GM19328 (cell line): ENCODE results near the gene COL4A1.

Experiments used
- ATAC-seq: cut with Tn5 transposase; IDR thresholded peaks from one replicate; pipeline ENCODE4 v1.9.1; 2021; ENCODE audit warnings: mild to moderate bottlenecking, moderate library complexity; ENCODE audit not compliant: unreplicated experiment

COL4A1 gene

DNA sequence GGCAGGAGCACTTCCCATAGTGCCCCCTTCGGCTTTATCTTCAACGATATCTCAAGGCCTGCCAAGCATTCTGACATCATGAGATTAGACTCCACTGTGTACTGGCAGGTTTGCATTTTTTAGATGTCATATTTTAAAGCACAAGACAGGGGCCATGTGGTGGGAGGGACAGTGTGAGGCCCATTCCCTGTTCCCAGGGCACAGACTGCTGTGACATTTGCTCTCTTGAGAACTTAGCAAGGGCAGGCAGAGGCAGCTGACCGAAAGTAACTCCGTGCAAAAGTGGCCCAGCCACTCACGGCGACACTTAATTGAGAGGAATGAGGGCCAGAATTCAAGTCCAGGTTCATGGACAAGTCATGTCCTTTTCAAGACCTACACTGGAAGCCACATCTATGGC, 201.8 kb downstream of the COL4A1 start:
- no peak for ATAC-seq

DNA sequence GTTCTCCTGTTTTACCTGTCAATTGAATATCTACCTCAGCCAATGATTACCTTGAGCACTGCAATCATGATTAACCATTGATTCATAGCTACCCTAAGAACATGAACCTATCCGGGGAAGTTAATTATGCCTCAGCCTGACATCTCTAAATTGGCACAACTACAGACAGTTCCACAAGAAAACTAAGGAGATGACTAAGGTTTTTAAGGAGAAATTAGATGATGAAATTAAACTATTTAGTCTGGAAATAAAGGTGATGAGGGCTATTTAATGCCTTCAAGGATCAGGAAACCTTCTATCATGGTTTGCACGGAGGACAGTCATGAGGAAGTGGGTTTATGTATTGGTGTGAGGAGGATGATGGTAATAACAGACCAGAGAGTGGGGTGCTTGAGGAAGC, 203.4 kb downstream of the COL4A1 start:
- ATAC-seq, result no peak

- no peak for ATAC-seq
Observed at GRCh38 chr13:110103026-110103425, 203.9 kb downstream of the COL4A1 start.

GRCh38 chr13:110102053-110102452, 204.9 kb downstream of the COL4A1 start:
- no peak for ATAC-seq

DNA sequence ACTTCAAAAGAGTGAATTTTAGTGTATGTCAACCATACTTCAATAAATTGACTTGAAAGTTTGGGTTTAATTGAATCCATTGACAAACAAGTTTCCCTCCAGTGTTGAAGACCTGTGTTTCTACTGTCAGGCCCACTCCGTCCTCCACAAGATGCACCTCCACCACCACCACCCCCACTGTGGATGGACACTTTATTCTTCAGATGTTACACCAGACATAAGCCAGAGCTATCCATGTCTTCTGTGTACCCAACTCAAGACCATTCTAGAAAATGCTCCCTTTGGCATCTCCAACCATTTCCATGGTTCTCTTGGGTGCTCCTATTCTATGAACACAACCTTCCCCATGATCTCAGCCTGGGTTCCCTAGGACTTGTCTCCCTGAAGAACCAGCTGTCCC, 207.0 kb downstream of the COL4A1 start:
- no peak for ATAC-seq
